ENCODE measurements around the gene SUFU.
"Not testable (repeated sequence)": the region's sequence is repeated elsewhere in the genome, so short reads cannot be mapped to it uniquely, and the experiment has no call there.

The SUFU gene

DNA sequence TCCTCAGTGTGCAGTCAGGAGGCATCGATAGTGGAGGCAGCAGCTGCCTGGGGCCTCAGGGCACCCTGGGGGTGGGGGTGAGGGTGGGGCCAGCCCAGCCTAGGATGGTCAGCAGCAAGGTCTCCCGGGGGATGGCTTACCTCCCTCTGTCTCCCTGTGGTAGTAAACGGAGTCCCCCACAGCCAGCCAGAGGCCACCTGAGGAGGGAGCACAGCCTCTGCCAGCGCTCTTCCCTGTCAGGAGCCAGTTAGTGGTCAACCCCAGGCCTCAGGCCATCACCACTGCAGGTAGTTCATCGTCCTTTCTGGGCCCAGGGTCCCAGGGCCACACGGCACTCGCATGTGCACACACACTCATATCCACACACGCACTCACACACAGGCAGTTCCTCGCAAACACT is 23.4 kb upstream of the SUFU start:
- no peak for DNase-seq

DNA sequence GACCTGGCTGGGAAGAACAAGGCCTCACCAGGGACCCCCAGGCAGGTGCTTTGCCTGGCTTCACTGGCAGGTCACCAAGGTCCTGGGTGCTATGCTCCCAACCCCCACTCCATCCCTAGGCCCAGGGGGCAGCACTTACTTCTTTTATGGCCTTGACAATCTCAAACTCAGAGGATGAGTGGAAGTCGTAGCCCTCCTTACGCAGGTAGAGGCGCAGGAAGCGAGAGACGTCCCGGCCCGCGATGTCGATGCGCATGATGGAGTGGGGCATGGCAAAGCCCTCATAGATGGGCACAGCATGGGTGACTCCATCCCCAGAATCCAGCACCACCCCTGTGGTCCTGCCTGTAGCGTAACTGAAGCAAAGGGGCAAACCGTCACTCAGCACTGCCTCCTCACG is 19.8 kb upstream of the SUFU start:
- no peak for DNase-seq

GRCh38 chr10:102485093-102485784 is 18.5 kb upstream of the SUFU start:
- DNase-seq, result no peak

DNA sequence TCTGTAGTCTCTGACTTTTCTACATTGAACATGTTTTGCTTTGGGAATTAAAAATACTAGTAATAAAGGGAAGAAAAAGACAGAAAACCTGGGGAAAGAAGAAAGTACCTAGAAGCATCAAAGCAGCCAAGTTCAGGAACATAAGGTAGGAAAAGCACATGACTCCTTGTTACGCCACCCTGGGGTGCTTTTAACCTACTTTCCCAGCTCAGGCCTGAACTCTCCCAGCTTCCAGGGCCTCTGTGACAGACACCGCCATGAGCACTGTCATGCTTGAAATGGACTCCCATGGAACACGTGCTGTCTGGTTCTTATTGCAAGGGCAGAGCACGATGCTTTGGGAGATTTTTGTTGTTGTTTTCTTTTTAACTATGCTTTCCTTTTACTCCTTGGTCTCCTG is 12.6 kb upstream of the SUFU start:
- DNase-seq, result no peak

- no peak for DNase-seq
These were observed 11.3 kb upstream of the SUFU start for GRCh38 chr10:102492344-102492939.

GRCh38 chr10:102492983-102493382 is 10.8 kb upstream of the SUFU start:
- no peak for DNase-seq

GRCh38 chr10:102493771-102494170 is 10.0 kb upstream of the SUFU start:
- no peak for DNase-seq

DNA sequence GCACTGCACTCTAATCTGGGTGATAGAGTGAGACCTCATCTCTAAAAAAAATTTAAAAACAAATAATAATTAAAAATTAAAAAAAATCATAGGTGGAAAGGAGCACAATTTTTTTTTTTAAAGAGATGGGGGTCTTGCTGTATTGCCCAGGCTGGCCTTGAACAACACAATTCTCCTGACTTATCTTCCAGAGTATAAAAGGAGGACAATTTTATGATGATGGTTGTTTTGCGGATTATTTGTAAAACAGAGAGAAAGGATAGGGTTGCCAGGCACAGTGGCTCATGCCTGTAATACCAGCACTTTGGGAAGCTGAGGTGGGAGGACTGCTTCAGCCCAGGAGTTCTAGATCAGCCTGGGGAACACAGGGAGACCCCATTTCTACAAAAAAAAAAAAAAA is 6.2 kb upstream of the SUFU start:
- no peak for DNase-seq

- no peak for DNase-seq
These were observed 4.4 kb upstream of the SUFU start for GRCh38 chr10:102499356-102499755.

DNA sequence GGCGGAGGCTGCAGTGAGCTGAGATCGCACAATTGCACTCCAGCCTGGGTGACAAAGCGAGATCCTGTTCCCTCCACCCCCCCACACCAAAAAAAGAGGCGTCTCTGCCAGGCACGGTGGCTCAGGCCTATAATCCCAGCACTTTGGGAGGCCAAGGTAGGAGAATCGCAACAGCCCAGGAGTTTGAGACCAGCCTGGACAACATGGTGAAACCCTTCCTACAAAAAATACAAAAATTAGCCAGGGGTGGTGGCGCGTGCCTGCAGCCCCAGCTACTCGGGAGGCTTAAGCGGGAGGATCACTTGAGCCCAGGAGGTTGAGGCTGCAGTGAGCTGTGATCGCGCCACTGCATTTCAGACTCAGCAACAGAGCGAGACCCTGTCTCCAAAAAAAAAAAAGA is 3.1 kb upstream of the SUFU start:
- not testable (repeated sequence) for DNase-seq

- DNase-seq, result no peak
These were observed 2.4 kb upstream of the SUFU start for GRCh38 chr10:102501201-102502028.

DNA sequence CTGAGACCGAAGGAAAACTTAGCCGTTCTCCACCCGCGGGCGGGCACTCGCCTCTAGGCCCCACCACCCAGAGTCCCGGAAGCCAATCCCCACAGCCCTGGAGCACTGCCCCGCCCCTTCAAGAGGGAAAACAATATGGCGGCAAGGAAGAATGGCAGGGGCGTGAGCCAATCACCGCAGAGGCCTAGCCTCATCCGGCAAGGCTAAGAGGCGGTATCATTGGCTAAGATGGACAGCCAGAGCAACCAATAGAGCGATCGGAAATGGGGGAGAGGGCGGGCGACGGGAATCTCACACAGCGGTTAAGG is 1.8 kb upstream of the SUFU start:
- peak; percentile 98 for DNase-seq

DNA sequence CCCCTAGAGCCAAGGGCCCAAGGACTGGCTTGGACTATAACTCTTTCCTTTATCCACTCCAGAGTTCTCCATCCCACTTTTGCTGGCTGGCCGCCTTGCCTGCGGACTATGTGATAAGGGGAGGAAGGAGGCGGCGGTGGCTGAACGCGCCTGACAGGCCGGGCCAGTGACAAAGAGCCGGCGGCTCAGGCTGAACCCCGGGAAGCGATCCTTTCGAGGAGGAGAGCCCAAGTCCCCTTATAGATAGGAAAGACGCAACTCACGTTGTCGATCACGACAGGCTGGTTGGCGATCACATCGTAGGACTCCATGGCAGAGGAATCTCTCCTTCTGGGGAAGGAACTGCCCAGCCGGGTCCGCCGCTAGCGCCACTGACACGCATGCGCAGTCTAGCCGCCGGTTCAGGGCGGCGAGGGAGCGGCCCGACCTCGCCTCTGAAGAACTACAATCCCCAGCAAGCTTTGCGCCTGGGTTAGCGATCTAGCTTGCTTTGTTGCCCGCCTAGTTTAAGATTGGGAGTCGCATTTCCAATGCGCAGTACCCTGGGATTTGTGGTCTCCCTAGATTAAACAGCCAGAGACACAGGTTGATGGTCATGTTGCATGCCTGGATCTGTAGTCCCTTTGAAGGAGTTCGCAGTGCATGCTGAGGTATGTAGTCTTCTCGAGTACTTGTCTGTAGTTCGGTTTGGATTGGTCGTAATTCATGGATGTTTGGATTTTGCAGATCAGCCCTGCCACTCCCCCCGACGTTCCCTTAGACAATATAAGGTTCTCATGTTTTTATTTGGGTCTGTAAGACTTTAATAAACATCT is 1.2 kb upstream of the SUFU start, which contains the start of gene ACTR1A:
TSS of gene ACTR1A (minus strand) at position 376 of the 815 bp plus-strand sequence. CDS start at position 311, 65 bp downstream.
- DNase-seq, result peak; percentile 99

- DNase-seq, result peak; percentile 56
These were observed 605 bp downstream of the SUFU start for GRCh38 chr10:102504179-102504975.

- no peak for DNase-seq
These were observed 1.2 kb downstream of the SUFU start for GRCh38 chr10:102504976-102505300.

DNA sequence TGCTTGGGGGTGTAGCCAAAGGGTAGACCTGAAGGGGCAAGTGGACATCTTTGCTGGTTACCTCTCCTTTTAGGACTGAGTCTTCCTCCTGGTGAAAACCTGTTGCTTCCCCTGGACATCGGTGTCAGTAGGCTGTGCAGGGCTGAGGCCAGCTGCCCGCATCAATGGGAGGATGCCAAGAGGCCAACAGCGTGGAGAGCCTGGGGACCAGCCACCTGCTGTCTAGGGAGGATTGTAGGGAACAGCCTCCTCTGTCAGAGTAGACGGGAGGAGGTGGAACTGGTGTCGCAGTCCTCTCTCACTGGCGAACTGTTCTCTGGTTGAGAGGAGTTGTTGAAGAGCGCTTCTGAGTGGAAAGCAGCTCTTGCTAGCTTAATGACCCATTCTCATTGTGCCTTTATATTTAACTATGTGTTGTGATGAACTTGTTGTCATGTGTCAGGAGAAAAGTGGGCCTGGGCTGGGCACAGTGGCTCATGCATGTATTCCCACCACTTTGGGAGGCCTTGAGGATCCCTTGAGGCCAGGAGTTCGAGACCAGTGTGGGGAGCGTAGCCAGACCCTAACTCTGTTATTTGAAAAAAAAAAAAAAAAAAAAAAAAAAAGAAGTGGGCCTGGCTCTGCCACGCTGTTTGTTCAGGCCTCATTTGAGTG is 1.8 kb downstream of the SUFU start:
- DNase-seq, result no peak

DNA sequence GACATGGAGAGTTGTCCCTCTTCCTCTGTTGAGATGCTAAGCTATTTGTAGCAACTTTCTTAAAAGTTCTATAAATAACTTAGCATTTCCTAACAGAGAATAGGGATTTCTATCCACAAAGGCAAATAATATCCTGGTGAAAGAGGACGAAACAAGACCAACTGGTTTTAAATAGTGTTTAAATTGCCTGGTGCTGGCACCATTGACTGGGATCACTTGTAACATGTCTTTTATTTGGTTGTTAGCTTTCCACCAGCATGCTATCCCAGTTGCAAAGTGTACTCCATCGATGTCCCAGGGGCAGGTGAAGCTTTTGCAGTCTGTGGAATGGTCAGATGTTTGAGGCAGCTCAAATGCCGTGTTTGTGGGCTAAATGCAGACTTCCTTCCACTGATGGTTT is 3.7 kb downstream of the SUFU start:
- DNase-seq, result no peak

- no peak for DNase-seq
These were observed 4.7 kb downstream of the SUFU start for GRCh38 chr10:102508506-102508905.

- DNase-seq, result no peak
These were observed 5.6 kb downstream of the SUFU start for GRCh38 chr10:102509387-102509786.

GRCh38 chr10:102511583-102512274 is 8.0 kb downstream of the SUFU start:
- no peak for DNase-seq

Data from NCI-H146 (cell line).